ENCODE results near the gene PTPRD.

PTPRD gene

DNA sequence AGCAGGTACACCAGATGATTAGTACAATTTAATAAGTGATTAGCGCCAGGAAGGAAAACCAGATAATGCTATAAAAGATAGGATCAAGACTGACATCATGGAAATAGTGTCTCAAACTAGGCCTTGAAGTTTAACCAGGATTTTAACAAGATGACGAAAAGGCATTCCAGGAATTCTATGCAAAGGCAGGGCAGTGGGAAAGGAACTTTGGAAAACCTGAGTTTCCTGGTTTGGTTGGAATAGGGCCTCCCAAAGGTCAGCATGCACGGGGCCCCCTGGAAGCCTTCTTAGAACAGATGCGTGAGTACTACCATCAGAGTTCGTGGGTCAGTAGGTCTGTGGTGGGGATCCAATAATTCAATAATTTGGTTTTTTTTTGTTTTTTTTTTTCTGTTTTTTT, 1878.0 kb downstream of the PTPRD start:
- Histone ChIP-seq H3K4me1 (ENCODE audit: control insufficient read depth, insufficient read depth, low read length) (peaks cover 6% of the 10 kb centered on the region; the same call in 1 of the 2 replicates), H3K36me3 (ENCODE audit: control insufficient read depth in 2 of 2, insufficient read depth in 1 of 2, low read length in 2 of 2) (no peaks in the 10 kb centered on the region), H3K27ac (ENCODE audit: extremely low read depth, low read depth, low read length) (no peak overlapping the region), H3K4me3 (ENCODE audit: low read depth, low read length) (no peak overlapping the region), H3K9me3 (ENCODE audit: control insufficient read depth, insufficient read depth, low read depth, low read length) (no peaks in the 10 kb centered on the region)
- TF ChIP-seq ZNF677 (tag by site-specific recombination; IDR thresholded peaks at IDR 0.05) (no peak), SALL2 (tag by site-specific recombination; IDR thresholded peaks at IDR 0.05; ENCODE audit: borderline replicate concordance) (no peak), ZNF16 (tag by site-specific recombination; IDR thresholded peaks at IDR 0.05; ENCODE audit: low read depth) (no peak), ZNF2 (tag by site-specific recombination; IDR thresholded peaks at IDR 0.05) (no peak), ZNF354C (tag by site-specific recombination; IDR thresholded peaks at IDR 0.05; ENCODE audit: borderline replicate concordance, low read depth) (no peak), ZNF433 (tag by site-specific recombination; IDR thresholded peaks at IDR 0.05; ENCODE audit: low read depth) (no peak), ZEB2 (tag by site-specific recombination; IDR thresholded peaks at IDR 0.05) (no peak)
- TF ChIP-seq, protein P1, sequence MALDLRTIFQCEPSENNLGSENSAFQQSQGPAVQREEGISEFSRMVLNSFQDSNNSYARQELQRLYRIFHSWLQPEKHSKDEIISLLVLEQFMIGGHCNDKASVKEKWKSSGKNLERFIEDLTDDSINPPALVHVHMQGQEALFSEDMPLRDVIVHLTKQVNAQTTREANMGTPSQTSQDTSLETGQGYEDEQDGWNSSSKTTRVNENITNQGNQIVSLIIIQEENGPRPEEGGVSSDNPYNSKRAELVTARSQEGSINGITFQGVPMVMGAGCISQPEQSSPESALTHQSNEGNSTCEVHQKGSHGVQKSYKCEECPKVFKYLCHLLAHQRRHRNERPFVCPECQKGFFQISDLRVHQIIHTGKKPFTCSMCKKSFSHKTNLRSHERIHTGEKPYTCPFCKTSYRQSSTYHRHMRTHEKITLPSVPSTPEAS (tag by site-specific recombination; IDR thresholded peaks at IDR 0.05): no peak
- TF ChIP-seq, protein P2, sequence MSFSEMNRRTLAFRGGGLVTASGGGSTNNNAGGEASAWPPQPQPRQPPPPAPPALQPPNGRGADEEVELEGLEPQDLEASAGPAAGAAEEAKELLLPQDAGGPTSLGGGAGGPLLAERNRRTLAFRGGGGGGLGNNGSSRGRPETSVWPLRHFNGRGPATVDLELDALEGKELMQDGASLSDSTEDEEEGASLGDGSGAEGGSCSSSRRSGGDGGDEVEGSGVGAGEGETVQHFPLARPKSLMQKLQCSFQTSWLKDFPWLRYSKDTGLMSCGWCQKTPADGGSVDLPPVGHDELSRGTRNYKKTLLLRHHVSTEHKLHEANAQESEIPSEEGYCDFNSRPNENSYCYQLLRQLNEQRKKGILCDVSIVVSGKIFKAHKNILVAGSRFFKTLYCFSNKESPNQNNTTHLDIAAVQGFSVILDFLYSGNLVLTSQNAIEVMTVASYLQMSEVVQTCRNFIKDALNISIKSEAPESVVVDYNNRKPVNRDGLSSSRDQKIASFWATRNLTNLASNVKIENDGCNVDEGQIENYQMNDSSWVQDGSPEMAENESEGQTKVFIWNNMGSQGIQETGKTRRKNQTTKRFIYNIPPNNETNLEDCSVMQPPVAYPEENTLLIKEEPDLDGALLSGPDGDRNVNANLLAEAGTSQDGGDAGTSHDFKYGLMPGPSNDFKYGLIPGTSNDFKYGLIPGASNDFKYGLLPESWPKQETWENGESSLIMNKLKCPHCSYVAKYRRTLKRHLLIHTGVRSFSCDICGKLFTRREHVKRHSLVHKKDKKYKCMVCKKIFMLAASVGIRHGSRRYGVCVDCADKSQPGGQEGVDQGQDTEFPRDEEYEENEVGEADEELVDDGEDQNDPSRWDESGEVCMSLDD (tag by site-specific recombination; IDR thresholded peaks at IDR 0.05): no peak
- TF ChIP-seq, protein P3, sequence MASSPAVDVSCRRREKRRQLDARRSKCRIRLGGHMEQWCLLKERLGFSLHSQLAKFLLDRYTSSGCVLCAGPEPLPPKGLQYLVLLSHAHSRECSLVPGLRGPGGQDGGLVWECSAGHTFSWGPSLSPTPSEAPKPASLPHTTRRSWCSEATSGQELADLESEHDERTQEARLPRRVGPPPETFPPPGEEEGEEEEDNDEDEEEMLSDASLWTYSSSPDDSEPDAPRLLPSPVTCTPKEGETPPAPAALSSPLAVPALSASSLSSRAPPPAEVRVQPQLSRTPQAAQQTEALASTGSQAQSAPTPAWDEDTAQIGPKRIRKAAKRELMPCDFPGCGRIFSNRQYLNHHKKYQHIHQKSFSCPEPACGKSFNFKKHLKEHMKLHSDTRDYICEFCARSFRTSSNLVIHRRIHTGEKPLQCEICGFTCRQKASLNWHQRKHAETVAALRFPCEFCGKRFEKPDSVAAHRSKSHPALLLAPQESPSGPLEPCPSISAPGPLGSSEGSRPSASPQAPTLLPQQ (tag by site-specific recombination; IDR thresholded peaks at IDR 0.05): no peak
- TF ChIP-seq, protein P4, sequence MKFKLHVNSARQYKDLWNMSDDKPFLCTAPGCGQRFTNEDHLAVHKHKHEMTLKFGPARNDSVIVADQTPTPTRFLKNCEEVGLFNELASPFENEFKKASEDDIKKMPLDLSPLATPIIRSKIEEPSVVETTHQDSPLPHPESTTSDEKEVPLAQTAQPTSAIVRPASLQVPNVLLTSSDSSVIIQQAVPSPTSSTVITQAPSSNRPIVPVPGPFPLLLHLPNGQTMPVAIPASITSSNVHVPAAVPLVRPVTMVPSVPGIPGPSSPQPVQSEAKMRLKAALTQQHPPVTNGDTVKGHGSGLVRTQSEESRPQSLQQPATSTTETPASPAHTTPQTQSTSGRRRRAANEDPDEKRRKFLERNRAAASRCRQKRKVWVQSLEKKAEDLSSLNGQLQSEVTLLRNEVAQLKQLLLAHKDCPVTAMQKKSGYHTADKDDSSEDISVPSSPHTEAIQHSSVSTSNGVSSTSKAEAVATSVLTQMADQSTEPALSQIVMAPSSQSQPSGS (tag by site-specific recombination; IDR thresholded peaks at IDR 0.05; ENCODE audit: low read depth): no peak
- ChIA-PET POLR2A (no interaction called here), CTCF (no interaction called here)

DNA sequence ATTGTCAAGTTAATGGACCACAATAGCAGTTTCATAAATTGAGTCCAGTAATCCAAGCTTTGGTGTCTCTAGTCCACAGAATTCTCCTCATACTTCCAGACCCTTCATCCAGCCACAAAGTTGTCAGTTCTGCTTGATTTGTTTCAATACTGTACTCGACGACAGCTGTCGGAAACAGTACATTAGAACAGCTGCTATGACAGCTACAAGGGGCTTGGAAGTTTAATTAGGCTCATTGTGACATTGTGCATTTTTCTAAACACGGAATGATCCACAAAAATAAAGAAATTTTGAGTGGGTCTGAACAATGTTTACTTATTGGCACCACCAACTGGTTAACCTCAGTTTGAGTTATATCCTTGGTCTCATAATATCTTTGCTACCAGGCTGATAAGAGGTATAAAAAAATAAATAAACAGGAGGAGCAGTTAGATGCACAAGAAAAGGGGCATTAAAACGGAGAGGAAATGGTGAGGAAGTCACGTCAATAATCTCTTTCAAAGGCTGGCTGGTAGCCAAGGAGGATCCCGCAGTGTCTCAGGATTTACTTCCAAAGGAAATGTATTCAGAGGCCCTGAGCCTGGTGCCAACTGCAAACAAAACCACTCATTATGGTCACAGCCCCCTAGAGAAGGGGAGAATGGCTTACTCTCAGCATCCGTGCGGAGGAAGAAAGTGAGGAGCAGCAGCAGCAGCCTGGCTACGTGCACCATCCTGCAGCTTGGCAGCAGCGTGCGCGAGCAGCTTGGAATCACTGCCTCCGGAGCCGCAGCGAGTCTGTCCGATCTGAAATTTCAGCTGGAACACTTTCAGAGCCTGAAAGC, 1879.5 kb downstream of the PTPRD start:
- POLR2A ChIA-PET: no interaction called here
- H3K27ac ChIP-seq (ENCODE audit: extremely low read depth, low read depth, low read length): peak overlapping the region; percentile 43; the same call in 1 of the 2 replicates
- peaks cover 6% of the 10 kb centered on the region; the same call in 1 of the 2 replicates for H3K4me1 ChIP-seq (ENCODE audit: control insufficient read depth, insufficient read depth, low read length)
- H3K36me3 ChIP-seq (ENCODE audit: control insufficient read depth in 2 of 2, insufficient read depth in 1 of 2, low read length in 2 of 2): no peaks in the 10 kb centered on the region
- H3K4me3 ChIP-seq (ENCODE audit: low read depth, low read length): no peak overlapping the region
- CTCF ChIA-PET: no interaction called here
- H3K9me3 ChIP-seq (ENCODE audit: control insufficient read depth, insufficient read depth, low read depth, low read length): no peaks in the 10 kb centered on the region
- no peak for TF ChIP-seq KLF9 (tag by site-specific recombination; IDR thresholded peaks at IDR 0.05; ENCODE audit: low read depth)
- TF ChIP-seq, protein P5, sequence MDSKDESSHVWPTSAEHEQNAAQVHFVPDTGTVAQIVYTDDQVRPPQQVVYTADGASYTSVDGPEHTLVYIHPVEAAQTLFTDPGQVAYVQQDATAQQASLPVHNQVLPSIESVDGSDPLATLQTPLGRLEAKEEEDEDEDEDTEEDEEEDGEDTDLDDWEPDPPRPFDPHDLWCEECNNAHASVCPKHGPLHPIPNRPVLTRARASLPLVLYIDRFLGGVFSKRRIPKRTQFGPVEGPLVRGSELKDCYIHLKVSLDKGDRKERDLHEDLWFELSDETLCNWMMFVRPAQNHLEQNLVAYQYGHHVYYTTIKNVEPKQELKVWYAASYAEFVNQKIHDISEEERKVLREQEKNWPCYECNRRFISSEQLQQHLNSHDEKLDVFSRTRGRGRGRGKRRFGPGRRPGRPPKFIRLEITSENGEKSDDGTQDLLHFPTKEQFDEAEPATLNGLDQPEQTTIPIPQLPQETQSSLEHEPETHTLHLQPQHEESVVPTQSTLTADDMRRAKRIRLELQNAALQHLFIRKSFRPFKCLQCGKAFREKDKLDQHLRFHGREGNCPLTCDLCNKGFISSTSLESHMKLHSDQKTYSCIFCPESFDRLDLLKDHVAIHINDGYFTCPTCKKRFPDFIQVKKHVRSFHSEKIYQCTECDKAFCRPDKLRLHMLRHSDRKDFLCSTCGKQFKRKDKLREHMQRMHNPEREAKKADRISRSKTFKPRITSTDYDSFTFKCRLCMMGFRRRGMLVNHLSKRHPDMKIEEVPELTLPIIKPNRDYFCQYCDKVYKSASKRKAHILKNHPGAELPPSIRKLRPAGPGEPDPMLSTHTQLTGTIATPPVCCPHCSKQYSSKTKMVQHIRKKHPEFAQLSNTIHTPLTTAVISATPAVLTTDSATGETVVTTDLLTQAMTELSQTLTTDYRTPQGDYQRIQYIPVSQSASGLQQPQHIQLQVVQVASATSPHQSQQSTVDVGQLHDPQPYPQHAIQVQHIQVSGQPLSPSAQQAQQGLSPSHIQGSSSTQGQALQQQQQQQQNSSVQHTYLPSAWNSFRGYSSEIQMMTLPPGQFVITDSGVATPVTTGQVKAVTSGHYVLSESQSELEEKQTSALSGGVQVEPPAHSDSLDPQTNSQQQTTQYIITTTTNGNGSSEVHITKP (tag by site-specific recombination; IDR thresholded peaks at IDR 0.05): peak; percentile 88
- TF ChIP-seq, protein P6, sequence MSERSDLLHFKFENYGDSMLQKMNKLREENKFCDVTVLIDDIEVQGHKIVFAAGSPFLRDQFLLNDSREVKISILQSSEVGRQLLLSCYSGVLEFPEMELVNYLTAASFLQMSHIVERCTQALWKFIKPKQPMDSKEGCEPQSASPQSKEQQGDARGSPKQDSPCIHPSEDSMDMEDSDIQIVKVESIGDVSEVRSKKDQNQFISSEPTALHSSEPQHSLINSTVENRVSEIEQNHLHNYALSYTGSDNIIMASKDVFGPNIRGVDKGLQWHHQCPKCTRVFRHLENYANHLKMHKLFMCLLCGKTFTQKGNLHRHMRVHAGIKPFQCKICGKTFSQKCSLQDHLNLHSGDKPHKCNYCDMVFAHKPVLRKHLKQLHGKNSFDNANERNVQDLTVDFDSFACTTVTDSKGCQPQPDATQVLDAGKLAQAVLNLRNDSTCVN (tag by site-specific recombination; optimal IDR thresholded peaks at IDR 0.05): peak; percentile 37
- TF ChIP-seq REPIN1 (tag by site-specific recombination; IDR thresholded peaks at IDR 0.05; ENCODE audit: low read depth): no peak
- TF ChIP-seq KLF10 (tag by site-specific recombination; IDR thresholded peaks at IDR 0.05): peak; percentile 36; the same call in 1 of the 2 replicates
- peak; percentile 83 for TF ChIP-seq OSR2 (tag by site-specific recombination; IDR thresholded peaks at IDR 0.05)
- TF ChIP-seq ZNF558 (tag by site-specific recombination; IDR thresholded peaks at IDR 0.05): no peak
- TF ChIP-seq MZF1 (tag by site-specific recombination; IDR thresholded peaks at IDR 0.05; ENCODE audit: borderline replicate concordance): peak; percentile 86; the same call in 1 of the 2 replicates
- TF ChIP-seq ZNF677 (tag by site-specific recombination; IDR thresholded peaks at IDR 0.05): no peak
- peak; percentile 91 for TF ChIP-seq FEZF1 (tag by site-specific recombination; IDR thresholded peaks at IDR 0.05)
- 0 out of 2 replicates have a peak, but pooled peaks have one; percentile 16 for TF ChIP-seq ZNF341 (tag by site-specific recombination; IDR thresholded peaks at IDR 0.05; ENCODE audit: low read depth)
